ENCODE measurements around the gene PCYT2.

The PCYT2 gene

GRCh38 chr17:81911969-81912368 is 770 bp upstream of the PCYT2 start:
- no peak for DNase-seq

- no peak for DNase-seq
Observed at GRCh38 chr17:81910840-81911276, 341 bp downstream of the PCYT2 start.

GRCh38 chr17:81909966-81910839 is 996 bp downstream of the PCYT2 start:
- DNase-seq, result no peak

GRCh38 chr17:81909231-81909630 is 2.0 kb downstream of the PCYT2 start:
- DNase-seq, result no peak

- DNase-seq, result no peak
Observed at GRCh38 chr17:81908793-81909192, 2.4 kb downstream of the PCYT2 start.

- DNase-seq, result no peak
Observed at GRCh38 chr17:81907219-81908145, 3.7 kb downstream of the PCYT2 start.

- DNase-seq, result no peak
Observed at GRCh38 chr17:81906476-81907218, 4.6 kb downstream of the PCYT2 start.

GRCh38 chr17:81905993-81906392 is 5.2 kb downstream of the PCYT2 start:
- no peak for DNase-seq

GRCh38 chr17:81905424-81905875 is 5.7 kb downstream of the PCYT2 start:
- no peak for DNase-seq

GRCh38 chr17:81904600-81905423 is 6.4 kb downstream of the PCYT2 start:
- no peak for DNase-seq

GRCh38 chr17:81903896-81904599 is 7.2 kb downstream of the PCYT2 start:
- no peak for DNase-seq

- DNase-seq, result no peak
Observed at GRCh38 chr17:81903415-81903831, 7.8 kb downstream of the PCYT2 start.

GRCh38 chr17:81902653-81903414 is 8.4 kb downstream of the PCYT2 start:
- no peak for DNase-seq

GRCh38 chr17:81902023-81902652 is 9.1 kb downstream of the PCYT2 start, which contains the start of gene NPB:
TSS of gene NPB (plus strand) at chr17:81902238. CDS start at chr17:81902278, 40 bp downstream.
- no peak for DNase-seq

GRCh38 chr17:81901167-81902022 is 9.8 kb downstream of the PCYT2 start:
- no peak for DNase-seq

- DNase-seq, result no peak
Observed at GRCh38 chr17:81900181-81900820, 10.9 kb downstream of the PCYT2 start.

GRCh38 chr17:81899514-81900166 is 11.6 kb downstream of the PCYT2 start:
- no peak for DNase-seq

- no peak for DNase-seq
Observed at GRCh38 chr17:81898885-81899284, 12.3 kb downstream of the PCYT2 start.
